NT2/D1 (cell line): ENCODE measurements around the gene RAB17.

Experiments
- DNase-seq: peaks from one replicate; pipeline ENCODE4 v3.0.0-alpha.2; 2011; ENCODE audit warnings: low read depth, low spot score
- H3K27me3 ChIP-seq: 2 replicates; pipeline ENCODE4 v1.6.0; 2011; ENCODE audit warnings: mild to moderate bottlenecking; ENCODE audit not compliant: insufficient read length, insufficient read depth
- H3K36me3 ChIP-seq: 2 replicates; pipeline ENCODE4 v1.6.1; 2011; ENCODE audit warnings: mild to moderate bottlenecking, low read length, mixed read lengths; ENCODE audit not compliant: insufficient read depth, insufficient read length
- H3K4me1 ChIP-seq: 2 replicates; pipeline ENCODE4 v1.5.1; 2011; ENCODE audit not compliant: insufficient read depth, insufficient read length
- H3K4me3 ChIP-seq: 2 replicates; pipeline ENCODE4 v1.5.1; 2011; ENCODE audit warnings: low read depth; ENCODE audit not compliant: insufficient read length
- H3K9ac ChIP-seq: 2 replicates; pipeline ENCODE4 v1.6.0; 2011; ENCODE audit warnings: low read depth; ENCODE audit not compliant: insufficient read length
- H3K9me3 ChIP-seq: 2 replicates; pipeline ENCODE4 v1.5.1; 2011; ENCODE audit warnings: mild to moderate bottlenecking, low read length; ENCODE audit not compliant: insufficient read depth
- SUZ12 ChIP-seq: IDR thresholded peaks from 2 replicates; pipeline ENCODE4 v1.6.1; 2011; ENCODE audit not compliant: insufficient read length, insufficient read depth; ENCODE audit errors: extremely low read depth
- YY1 ChIP-seq: IDR thresholded peaks from 2 replicates; pipeline ENCODE4 v1.6.1; 2011; ENCODE audit not compliant: insufficient read length, insufficient read depth
- ZNF274 ChIP-seq: IDR thresholded peaks from 2 replicates; pipeline ENCODE4 v1.6.1; 2011; ENCODE audit warnings: mild to moderate bottlenecking, low read depth, low read length

RAB17 gene

GRCh38 chr2:237628247-237629187 lies 38.0 kb upstream of the RAB17 start:
- peaks cover 30% of the 10 kb centered on the region for H3K27me3 ChIP-seq
- H3K9me3 ChIP-seq = no peaks in the 10 kb centered on the region
- DNase-seq = no peak
- H3K9ac ChIP-seq = peak overlapping the region; percentile 82
- TF ChIP-seq YY1 = no peak
- TF ChIP-seq ZNF274 = no peak
- no peak for TF ChIP-seq SUZ12
- H3K36me3 ChIP-seq = peaks cover 43% of the 10 kb centered on the region
- H3K4me1 ChIP-seq = peaks cover 3% of the 10 kb centered on the region
- H3K4me3 ChIP-seq = peak overlapping the region; percentile 68

- no peak for TF ChIP-seq ZNF274
- TF ChIP-seq SUZ12 = no peak
- TF ChIP-seq YY1 = no peak
- DNase-seq = no peak
- Histone ChIP-seq H3K9ac (peak within 1 kb of the TSS; percentile 82), H3K4me1 (peaks cover 3% of the 10 kb centered on the region), H3K36me3 (peaks cover 35% of the 10 kb centered on the region), H3K4me3 (peak within 1 kb of the TSS; percentile 68), H3K9me3 (no peaks in the 10 kb centered on the region), H3K27me3 (peaks cover 30% of the 10 kb centered on the region)
These were observed 37.1 kb upstream of the RAB17 start, which contains the start of gene LRRFIP1 for GRCh38 chr2:237627441-237628246. Gene LRRFIP1, plus strand, starts transcription at chr2:237627587. Its CDS starts 58 bp downstream, at chr2:237627645.

- peaks cover 3% of the 10 kb centered on the region for H3K4me1 ChIP-seq
- DNase-seq = no peak
- no peaks in the 10 kb centered on the region for H3K9me3 ChIP-seq
- peak overlapping the region; percentile 42 for H3K4me3 ChIP-seq
- H3K36me3 ChIP-seq = peaks cover 28% of the 10 kb centered on the region
- peaks cover 30% of the 10 kb centered on the region for H3K27me3 ChIP-seq
- peak overlapping the region; percentile 71 for H3K9ac ChIP-seq
- no peak for TF ChIP-seq ZNF274
- TF ChIP-seq YY1 = no peak
- TF ChIP-seq SUZ12 = no peak
These were observed 36.4 kb upstream of the RAB17 start for GRCh38 chr2:237626813-237627440.

GRCh38 chr2:237625777-237626176 lies 35.2 kb upstream of the RAB17 start:
- H3K9ac ChIP-seq = no peak overlapping the region
- H3K36me3 ChIP-seq = peaks cover 18% of the 10 kb centered on the region
- TF ChIP-seq ZNF274 (no peak), SUZ12 (no peak), YY1 (no peak)
- H3K4me3 ChIP-seq = no peak overlapping the region
- no peaks in the 10 kb centered on the region for H3K4me1 ChIP-seq
- no peaks in the 10 kb centered on the region for H3K9me3 ChIP-seq
- DNase-seq = no peak
- peaks cover 30% of the 10 kb centered on the region for H3K27me3 ChIP-seq

GRCh38 chr2:237625216-237625705 lies 34.7 kb upstream of the RAB17 start:
- peaks cover 30% of the 10 kb centered on the region for H3K27me3 ChIP-seq
- no peak for TF ChIP-seq SUZ12
- no peak for TF ChIP-seq YY1
- TF ChIP-seq ZNF274 = no peak
- H3K4me3 ChIP-seq = no peak overlapping the region
- no peak for DNase-seq
- H3K9me3 ChIP-seq = no peaks in the 10 kb centered on the region
- peaks cover 13% of the 10 kb centered on the region for H3K36me3 ChIP-seq
- no peak overlapping the region for H3K9ac ChIP-seq
- H3K4me1 ChIP-seq = no peaks in the 10 kb centered on the region

- Histone ChIP-seq H3K4me3 (no peak overlapping the region), H3K9me3 (no peaks in the 10 kb centered on the region), H3K9ac (no peak overlapping the region), H3K27me3 (peaks cover 30% of the 10 kb centered on the region), H3K36me3 (peaks cover 6% of the 10 kb centered on the region), H3K4me1 (no peaks in the 10 kb centered on the region)
- TF ChIP-seq YY1 = no peak
- TF ChIP-seq ZNF274 = no peak
- TF ChIP-seq SUZ12 = no peak
- DNase-seq = no peak
These were observed 34.0 kb upstream of the RAB17 start for GRCh38 chr2:237624565-237624964.
